Tracheal epithelial cell (primary cell): Measurements from ENCODE around the gene UQCR11. TPM values are rescaled to one million over a fixed set of nuclear protein-coding genes. Genes with fewer than 3 reads are reported as not detected.

Source experiments
- total RNA-seq: library from RNA; depleted of rRNA; stranded (reverse); fragments of >200 nt; gene quantifications from 2 replicates; pipeline ENCODE4 v1.2.1, GENCODE V29; 2014

Gene UQCR11
- total RNA-seq: 75.7 and 76.4 TPM in 2 replicates

GRCh38 chr19:1605236-1606137 lies at the start of gene UQCR11:
Gene UQCR11, minus strand, starts transcription at chr19:1605462. Its CDS starts 53 bp downstream, at chr19:1605409.

GRCh38 chr19:1652471-1653299 lies 47.4 kb upstream of the UQCR11 start, which contains the start of gene TCF3:
Gene TCF3, minus strand, starts transcription at chr19:1652615. Its CDS starts 2,367 bp downstream, at chr19:1650248.

GRCh38 chr19:1592755-1593500 lies 12.3 kb downstream of the UQCR11 start, which contains the start of gene MBD3:
Gene MBD3, minus strand, starts transcription at chr19:1592865. Its CDS starts 234 bp downstream, at chr19:1592631.

GRCh38 chr19:1568320-1569019 lies 36.8 kb downstream of the UQCR11 start, which contains the start of gene MEX3D:
Gene MEX3D, minus strand, starts transcription at chr19:1568325. Its CDS starts 267 bp downstream, at chr19:1568058.

Other genes with a start within 250 kb of the UQCR11 start
- gene NDUFS7, start 221.6 kb downstream of the UQCR11 start, total RNA-seq: 104 and 113 TPM in 2 replicates
- 25.4 and 48.9 TPM in 2 replicates for gene GAMT, start 203.9 kb downstream of the UQCR11 start, total RNA-seq
- gene DAZAP1, start 197.9 kb downstream of the UQCR11 start, total RNA-seq: 76.1 and 80.6 TPM in 2 replicates
- gene RPS15, start 167.1 kb downstream of the UQCR11 start, total RNA-seq: 588 and 889 TPM in 2 replicates
- gene APC2, start 155.3 kb downstream of the UQCR11 start, total RNA-seq: 0.21 and 0.24 TPM in 2 replicates
- 33.7 and 37.8 TPM in 2 replicates for gene C19orf25, start 126.2 kb downstream of the UQCR11 start, total RNA-seq
- gene PCSK4, start 115.1 kb downstream of the UQCR11 start, total RNA-seq: 0.43 and 3.4 TPM in 2 replicates
- gene REEP6, start 114.3 kb downstream of the UQCR11 start, total RNA-seq: 4.1 and 4.3 TPM in 2 replicates
- 4.5 and 8.9 TPM in 2 replicates for gene ADAMTSL5, start 92.4 kb downstream of the UQCR11 start, total RNA-seq
- gene PLK5, start 81.4 kb downstream of the UQCR11 start, total RNA-seq: not detected in 2 replicates
- 81.6 and 161 TPM in 2 replicates for gene MEX3D, start 37.1 kb downstream of the UQCR11 start, total RNA-seq
- 77.8 and 82.7 TPM in 2 replicates for gene MBD3, start 12.6 kb downstream of the UQCR11 start, total RNA-seq
- 114 and 129 TPM in 2 replicates for gene TCF3, start 47.2 kb upstream of the UQCR11 start, total RNA-seq
- under 0.01 TPM in 1 of 2 replicates, not detected in the other for gene ONECUT3, start 148.0 kb upstream of the UQCR11 start, total RNA-seq
- 1.2 TPM in 1 of 2 replicates, not detected in the other for gene ATP8B3, start 206.8 kb upstream of the UQCR11 start, total RNA-seq
- 9.9 and 13.9 TPM in 2 replicates for gene REXO1, start 243.0 kb upstream of the UQCR11 start, total RNA-seq